Mononuclear cell (primary cell): Measurements from ENCODE around the gene EXOC3L4. TPM values are rescaled to one million over a fixed set of nuclear protein-coding genes. Genes with fewer than 3 reads are reported as not detected.
"Not testable (repeated sequence)": the region's sequence is repeated elsewhere in the genome, so short reads cannot be mapped to it uniquely, and the experiment has no call there.

Experiments
- H3K27me3 ChIP-seq: 2 replicates; pipeline ENCODE4 v1.6.0; 2011; ENCODE audit warnings: low read length, control low read depth; ENCODE audit not compliant: insufficient read depth
- H3K4me1 ChIP-seq: 2 replicates; pipeline ENCODE4 v1.5.1; 2011; ENCODE audit warnings: mild to moderate bottlenecking, low read length, control low read depth; ENCODE audit not compliant: insufficient read depth
- H3K4me3 ChIP-seq: 2 replicates; pipeline ENCODE4 v1.5.1; 2011; ENCODE audit warnings: mild to moderate bottlenecking, low read length, moderate library complexity
- H3K9me3 ChIP-seq: 2 replicates; pipeline ENCODE4 v1.5.1; 2011; ENCODE audit warnings: low read depth, mild to moderate bottlenecking, control low read depth, low read length
- total RNA-seq: library from RNA; depleted of rRNA; stranded (reverse); fragments of >200 nt; gene quantifications from one replicate; pipeline ENCODE4 v1.2.3, GENCODE V29; 2012

The EXOC3L4 gene
- total RNA-seq, 1 donor: not detected

DNA sequence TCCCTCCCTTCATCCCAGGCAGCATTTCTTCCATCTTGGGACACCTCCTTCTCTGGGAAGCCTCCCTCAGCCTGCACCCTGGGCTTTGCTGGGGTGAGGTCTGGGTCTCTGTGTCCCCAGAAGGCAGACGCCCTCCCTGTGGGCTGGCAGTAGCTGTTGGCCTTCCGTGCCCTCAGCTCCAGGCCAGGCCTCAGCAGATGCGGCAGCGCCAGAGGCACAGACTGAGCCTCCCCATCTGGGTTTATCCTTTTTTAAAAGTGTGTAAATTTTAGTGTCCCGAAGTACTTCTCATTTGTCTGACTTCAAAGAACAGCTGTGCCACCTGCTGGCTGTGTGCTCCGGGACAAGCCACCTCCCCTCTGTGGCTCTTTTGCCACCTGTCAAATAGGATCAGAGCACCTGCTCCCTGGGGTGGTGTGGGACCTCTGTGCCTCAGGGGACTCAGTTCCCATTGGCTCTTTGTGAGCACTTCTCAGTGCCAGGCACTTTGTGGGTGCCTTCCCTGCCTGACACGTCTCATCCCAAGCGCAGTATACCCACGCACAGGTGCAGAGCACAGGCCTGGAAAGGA lies 11.1 kb downstream of the EXOC3L4 start:
- Histone ChIP-seq H3K27me3 (peaks cover 34% of the 10 kb centered on the region), H3K4me1 (peaks cover 31% of the 10 kb centered on the region), H3K4me3 (no peak overlapping the region), H3K9me3 (no peaks in the 10 kb centered on the region)

DNA sequence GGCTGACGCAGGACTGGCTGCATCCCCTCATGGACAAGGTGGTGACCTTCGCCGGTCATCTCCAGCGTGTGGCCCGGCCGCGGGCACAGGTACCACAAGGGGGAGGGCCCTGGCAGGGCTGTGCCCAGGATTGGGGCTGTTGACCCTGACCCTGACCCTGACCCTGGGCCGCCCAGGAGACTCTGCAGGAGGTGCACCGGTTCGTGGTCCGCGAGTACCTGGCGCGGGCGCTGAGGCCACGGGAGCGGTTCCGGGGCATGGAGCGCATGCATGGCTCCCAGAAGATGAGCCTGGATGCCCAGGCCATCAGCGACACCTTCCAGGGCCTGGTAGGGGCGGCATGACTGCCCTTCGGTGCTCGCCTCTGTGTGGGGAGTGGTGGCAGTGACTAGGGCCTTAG lies 12.9 kb downstream of the EXOC3L4 start:
- Histone ChIP-seq H3K4me1 (peaks cover 48% of the 10 kb centered on the region), H3K27me3 (peaks cover 23% of the 10 kb centered on the region), H3K4me3 (no peak overlapping the region), H3K9me3 (no peaks in the 10 kb centered on the region)

DNA sequence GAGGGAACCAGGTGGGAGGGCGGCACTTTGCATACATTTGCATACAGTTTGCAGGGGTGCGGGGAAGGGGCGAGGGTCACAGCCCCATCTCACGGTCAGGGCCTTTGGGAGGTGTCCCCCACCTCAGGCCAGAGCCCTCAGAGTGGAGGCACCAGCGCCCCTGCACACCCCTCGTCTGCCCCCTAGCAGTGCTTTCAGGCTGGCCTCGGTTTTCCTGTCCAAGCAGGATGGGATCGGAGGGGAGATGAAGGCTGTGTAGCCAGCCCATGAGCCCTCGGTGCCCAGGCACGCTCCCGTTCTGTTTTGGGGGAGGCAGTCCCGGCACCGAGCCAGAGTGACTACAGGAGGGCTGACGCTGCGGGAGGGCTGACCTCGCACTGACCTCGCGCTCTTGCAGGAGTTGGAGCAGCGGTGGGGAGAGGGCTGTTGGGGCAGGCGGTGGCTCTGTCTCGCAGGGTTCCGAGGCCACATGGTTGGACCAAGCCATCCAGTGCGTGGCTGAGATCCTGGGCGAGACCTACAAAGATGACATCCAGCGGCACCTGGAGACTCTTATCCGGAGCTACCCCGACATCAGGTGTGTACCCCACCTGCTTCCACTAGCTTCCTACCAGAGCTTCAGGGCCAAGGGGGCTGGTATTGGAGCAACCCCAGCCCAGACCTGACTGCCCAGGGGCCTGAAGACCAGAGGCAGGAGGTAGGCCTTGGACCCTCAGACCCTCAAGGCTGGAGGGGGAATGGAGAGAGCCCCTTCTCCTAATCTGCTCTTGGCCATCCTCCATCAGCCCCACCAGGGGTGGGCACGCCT lies 13.6 kb downstream of the EXOC3L4 start:
- peaks cover 16% of the 10 kb centered on the region for H3K27me3 ChIP-seq
- no peaks in the 10 kb centered on the region for H3K9me3 ChIP-seq
- peaks cover 55% of the 10 kb centered on the region for H3K4me1 ChIP-seq
- no peak overlapping the region for H3K4me3 ChIP-seq

DNA sequence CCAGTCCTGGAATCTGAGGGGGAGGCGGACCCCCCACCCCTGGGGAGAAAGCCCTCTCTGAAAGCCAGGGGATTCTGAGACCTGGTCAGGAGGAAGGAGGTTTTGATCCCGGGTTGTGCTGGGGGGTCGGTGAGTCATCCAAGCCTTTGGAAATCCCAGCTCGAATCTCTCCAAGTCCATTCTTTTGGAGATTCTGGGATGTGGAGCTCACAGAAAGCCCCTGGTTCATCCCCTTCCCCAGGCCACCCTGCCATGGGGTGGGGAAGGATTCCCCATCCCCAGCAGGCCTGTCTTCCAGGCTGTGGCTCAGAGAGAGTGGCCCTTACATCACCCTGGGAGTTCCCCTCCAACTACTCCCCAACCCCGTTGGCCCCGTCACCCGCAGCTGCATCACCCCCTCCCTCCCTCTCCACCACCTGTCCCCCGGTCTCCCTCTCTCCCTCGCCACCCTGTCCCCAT lies 14.3 kb downstream of the EXOC3L4 start:
- H3K4me1 ChIP-seq: peaks cover 57% of the 10 kb centered on the region
- no peak overlapping the region for H3K4me3 ChIP-seq
- no peaks in the 10 kb centered on the region for H3K9me3 ChIP-seq
- H3K27me3 ChIP-seq: peaks cover 10% of the 10 kb centered on the region

DNA sequence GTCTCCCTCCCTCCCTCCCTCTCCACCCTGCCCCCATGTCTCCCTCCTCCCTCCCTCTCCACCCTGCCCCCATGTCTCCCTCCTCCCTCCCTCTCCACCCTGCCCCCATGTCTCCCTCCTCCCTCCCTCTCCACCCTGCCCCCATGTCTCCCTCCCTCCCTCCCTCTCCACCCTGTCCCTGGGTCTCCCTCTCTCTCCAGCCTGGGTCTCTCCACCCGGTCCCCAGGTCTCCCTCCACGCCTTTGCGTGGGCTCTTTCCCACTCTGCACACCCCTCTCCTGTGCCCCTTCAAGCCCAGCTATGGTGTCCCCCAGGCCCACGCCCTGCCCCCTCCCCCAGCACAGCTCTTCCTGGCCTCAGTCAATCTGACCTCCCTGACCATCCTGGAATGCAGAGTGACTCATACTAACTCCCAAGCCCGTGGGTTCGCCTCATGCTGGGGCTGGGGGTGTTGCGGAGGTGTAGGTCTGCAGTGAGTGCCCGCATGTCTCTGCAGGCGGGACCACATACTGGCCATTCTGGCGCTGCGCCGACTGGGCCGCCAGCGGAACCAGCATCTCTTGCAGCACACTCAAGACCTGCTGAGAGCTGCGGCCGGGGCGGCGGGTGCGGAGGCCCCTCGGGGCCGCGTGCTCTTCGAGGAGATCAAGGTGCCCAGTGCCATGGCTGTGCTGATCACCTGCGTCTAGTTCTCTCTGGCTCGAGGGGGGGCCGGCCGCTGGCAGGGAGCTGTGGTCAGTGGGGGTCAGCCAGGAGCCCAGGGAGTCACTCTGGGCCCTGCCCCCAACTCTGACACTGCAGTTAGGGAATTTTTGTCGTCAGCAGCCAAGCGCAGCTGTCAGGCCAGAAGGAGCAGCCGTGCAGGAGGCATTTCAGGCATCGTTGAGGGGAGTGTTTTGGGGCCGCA lies 15.3 kb downstream of the EXOC3L4 start:
- Histone ChIP-seq H3K27me3 (peaks cover 1% of the 10 kb centered on the region), H3K4me1 (peaks cover 59% of the 10 kb centered on the region), H3K4me3 (no peak overlapping the region), H3K9me3 (no peaks in the 10 kb centered on the region)

DNA sequence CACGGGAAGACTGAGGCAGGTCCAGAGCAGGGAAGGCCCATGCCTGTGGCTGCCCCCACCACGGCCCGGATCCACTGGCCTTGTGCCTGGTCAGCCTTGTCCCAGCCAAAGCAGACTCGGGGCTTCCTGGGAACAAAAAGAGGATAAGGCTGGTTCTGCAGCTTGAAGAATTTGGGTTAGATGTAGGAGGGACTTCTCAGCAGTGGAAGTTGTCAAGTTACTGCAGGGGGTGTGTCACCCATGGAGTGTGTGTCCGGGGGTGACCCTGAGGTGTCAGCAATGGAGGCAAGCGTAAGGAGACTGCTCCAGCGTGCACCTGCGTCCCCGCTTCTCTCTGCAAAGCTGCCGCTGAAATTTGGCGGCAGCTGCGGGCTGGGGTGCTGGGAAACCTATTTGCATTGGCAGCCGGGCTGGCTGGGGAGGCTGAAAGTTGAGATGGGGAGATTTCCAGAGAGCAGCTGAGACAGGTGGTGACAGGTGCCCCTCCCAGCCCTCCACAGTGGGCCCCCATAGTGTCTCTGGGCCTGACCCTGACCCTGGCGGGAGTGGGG lies 16.2 kb downstream of the EXOC3L4 start:
- peaks cover 59% of the 10 kb centered on the region for H3K4me1 ChIP-seq
- H3K27me3 ChIP-seq: no peaks in the 10 kb centered on the region
- H3K9me3 ChIP-seq: no peaks in the 10 kb centered on the region
- no peak overlapping the region for H3K4me3 ChIP-seq

DNA sequence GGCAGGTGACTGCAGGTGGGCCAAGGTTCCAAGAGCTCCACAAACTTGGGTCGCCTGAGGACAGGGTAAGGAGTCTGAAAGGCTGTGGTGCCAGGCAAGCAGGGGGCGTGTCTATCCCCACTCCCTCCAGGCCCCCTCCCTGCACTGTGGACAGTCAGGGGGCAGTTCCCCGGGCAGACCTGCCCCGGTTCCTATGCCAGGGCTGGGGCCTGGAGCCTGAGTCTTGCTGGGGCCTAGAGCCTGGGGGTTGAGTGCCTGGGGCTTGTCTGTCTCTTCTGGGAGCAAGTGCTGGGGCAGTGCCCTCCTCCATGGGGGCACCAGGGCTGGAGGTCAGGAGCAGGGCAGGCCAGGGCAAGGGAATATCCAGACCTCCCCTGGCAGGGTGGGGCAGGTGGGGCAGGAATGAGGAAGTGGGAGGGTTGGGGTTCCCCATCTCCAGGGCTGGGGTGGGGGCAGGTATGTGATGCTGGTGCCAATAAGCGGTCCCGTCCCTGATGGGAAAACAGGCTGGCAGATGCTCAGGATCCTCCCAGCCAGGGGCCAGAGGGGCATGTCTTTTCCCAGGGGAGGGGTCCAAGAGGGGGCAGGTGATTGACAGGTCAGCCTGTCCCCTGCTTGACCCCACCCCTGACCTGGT lies 16.8 kb downstream of the EXOC3L4 start:
- H3K4me1 ChIP-seq: peaks cover 62% of the 10 kb centered on the region
- no peak overlapping the region for H3K4me3 ChIP-seq
- H3K27me3 ChIP-seq: no peaks in the 10 kb centered on the region
- H3K9me3 ChIP-seq: no peaks in the 10 kb centered on the region

DNA sequence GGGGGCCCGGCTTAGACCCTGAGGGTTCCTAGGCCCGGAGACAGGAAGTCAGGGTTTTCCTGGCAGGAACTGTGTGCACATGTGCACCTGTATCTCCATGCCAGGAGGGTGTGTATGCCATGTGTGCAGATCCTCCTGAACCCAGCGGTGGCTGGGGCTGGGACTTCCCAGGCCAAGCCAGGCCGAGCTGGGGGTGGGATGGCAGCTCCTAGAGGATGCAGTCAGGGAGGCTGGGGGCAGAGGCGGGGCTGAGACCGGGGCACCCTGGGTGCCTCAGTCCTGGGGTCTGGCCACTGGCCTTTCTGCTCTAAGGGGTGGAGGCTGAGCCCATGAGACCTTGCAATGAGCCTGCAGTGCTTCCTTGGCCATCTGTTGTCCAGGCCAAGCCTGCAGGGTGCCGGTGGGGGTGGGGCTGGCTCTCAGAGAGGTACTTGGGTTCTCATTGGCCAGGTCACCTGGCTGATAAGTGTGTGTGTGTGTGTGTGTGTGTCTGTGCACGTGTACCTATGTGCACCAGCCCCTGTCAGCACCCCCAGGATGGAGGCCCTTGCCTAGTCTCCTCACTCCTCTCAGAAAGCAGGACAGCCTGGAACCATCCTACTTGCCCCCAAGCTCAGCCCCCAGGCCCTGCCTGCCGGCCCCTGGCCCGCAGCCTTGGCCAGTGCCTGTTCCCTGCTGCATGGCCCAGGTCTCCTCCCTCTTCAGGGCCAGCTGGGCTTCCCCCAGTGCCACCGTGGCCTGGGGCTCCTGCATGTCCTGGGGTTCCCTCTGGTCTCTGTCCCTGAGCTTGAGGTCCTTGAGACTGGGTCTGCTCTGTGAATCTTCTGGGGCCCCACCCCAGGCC lies 18.1 kb downstream of the EXOC3L4 start:
- no peaks in the 10 kb centered on the region for H3K27me3 ChIP-seq
- peaks cover 73% of the 10 kb centered on the region for H3K4me1 ChIP-seq
- H3K4me3 ChIP-seq: no peak overlapping the region
- H3K9me3 ChIP-seq: no peaks in the 10 kb centered on the region

DNA sequence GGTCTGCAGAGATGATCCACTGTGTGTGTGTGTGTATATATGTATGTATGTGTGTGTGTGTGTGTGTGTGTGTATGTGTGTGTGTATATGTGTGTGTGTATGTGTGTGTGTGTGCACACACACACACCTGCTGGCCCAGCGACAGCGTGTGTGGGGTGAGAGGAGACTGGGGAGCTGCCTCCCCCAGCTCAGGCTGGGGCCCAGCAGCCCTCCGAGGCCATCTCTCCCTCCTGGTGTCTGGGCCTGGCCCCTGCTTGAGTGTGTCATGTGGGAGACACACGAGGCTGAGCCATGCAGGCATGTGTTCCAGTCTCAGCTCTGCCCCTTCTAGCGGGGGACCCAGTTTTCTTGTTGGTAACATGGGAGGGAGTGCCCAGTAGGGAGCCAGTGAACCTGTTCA lies 18.8 kb downstream of the EXOC3L4 start:
- H3K9me3 ChIP-seq: no peaks in the 10 kb centered on the region
- H3K4me3 ChIP-seq: no peak overlapping the region
- peaks cover 78% of the 10 kb centered on the region for H3K4me1 ChIP-seq
- H3K27me3 ChIP-seq: no peaks in the 10 kb centered on the region

DNA sequence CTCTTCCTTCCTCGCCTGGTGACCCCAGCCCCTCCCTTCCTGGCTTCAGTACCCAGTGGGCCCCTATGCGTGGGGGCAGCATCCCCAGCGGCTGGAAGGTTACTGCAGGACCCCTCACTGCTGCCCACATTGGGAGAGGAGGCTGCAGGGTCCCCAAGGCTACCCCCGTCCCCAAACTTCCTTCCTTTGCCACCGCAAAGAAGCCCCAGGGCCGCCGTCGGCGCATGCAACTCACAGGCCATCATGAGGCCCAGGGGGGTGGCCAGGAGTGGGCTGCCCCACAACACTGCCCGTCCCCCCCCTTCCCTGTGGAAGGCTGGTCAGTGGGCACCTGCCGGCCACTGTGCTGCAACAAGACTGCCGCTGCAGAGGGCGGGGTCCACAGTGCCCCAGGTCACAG lies 19.2 kb downstream of the EXOC3L4 start:
- Histone ChIP-seq H3K9me3 (no peaks in the 10 kb centered on the region), H3K4me1 (peaks cover 79% of the 10 kb centered on the region), H3K4me3 (no peak overlapping the region), H3K27me3 (no peaks in the 10 kb centered on the region)

DNA sequence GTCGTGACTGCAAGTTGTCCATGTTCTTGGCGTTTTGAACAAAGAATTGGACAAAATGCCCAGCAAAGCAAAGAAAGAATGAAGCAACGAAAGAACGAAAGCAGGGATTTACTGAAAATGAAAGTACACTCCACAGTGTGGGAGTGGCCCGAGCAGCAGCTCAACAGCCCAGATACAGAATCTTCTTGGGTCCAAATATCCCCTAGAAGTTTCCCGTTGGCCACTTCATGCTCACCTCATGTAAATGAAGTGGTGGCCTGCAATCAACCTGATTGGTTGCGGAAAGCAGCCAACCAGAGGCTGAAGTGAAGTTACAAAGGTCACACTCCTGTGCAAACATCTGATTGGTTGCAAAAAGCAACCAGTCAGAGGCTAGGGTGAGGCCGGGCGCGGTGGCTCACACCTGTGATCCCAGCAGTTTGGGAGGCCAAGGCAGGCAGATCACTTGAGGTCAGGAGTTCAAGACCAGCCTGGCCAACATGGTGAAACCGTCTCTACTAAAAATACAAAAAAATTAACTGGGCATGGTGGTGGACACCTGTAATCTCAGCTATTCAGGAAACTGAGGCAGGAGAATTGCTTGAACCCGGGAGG lies 20.7 kb downstream of the EXOC3L4 start:
- not testable (repeated sequence) for H3K4me3 ChIP-seq, H3K27me3 ChIP-seq, H3K9me3 ChIP-seq
- H3K4me1 ChIP-seq: peaks cover 91% of the 10 kb centered on the region

DNA sequence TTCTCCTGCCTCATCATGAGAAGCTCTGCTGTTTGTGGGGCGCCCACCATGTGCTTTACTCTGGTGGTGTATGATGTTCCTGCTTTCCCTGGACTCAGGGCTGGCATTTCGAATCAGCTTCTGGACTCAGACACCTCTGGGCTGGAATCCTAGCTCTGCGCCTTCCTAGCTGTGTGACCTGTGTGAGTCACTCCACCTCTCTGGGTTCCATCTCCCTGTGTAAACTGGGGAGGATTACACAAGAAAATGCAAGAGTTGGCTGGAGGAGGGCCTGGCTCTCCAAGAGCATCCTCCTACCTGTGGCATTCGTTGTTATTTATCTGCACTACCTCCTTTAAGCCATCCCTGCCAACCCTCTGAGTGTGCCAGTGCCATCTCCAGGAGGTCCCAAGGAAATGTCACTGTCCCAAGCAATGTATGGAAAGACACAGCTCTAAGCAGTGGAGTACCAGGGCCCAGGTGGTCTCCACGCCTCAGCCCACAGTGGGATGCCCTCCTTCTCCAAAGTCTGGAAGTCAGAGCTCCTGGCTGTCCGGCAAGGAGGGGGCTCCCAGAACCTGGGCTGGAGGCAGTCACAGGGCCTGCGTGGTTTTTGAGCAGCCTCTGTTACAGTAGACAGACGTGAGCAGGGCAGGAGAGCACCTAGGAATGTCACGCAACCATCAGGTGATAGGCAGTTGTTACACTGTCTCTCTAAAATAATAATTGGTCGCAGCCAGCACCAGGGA lies 21.5 kb downstream of the EXOC3L4 start:
- H3K27me3 ChIP-seq: no peaks in the 10 kb centered on the region
- H3K4me1 ChIP-seq: peaks cover 94% of the 10 kb centered on the region
- no peaks in the 10 kb centered on the region for H3K9me3 ChIP-seq
- no peak overlapping the region for H3K4me3 ChIP-seq

DNA sequence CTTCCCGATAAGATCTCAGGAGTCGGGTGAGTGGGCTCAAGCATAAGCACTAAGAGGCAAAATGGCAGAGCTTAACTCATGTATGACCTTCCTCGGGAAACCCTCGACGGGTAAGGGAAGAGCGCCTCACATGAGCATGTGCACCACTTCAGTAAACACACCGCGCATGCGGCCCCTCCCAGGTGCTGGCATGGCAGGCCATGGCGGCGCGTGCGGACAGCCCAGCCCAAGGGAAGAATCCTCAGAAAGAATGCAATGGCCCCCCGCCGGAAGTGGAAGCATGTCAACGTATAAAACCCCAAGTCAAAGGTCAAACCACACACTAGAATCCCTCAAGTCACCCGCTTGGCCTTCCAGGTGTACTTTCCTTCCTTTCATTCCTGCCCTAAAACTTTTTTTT lies 22.1 kb downstream of the EXOC3L4 start:
- Histone ChIP-seq H3K9me3 (no peaks in the 10 kb centered on the region), H3K4me1 (peaks cover 93% of the 10 kb centered on the region), H3K4me3 (no peak overlapping the region), H3K27me3 (no peaks in the 10 kb centered on the region)
